Lower leg skin (tissue), 4 donors: ENCODE measurements around the gene TXNDC16. TPM values are rescaled to one million over a fixed set of nuclear protein-coding genes. Genes with fewer than 3 reads are reported as not detected.
"Not testable (repeated sequence)": the region's sequence is repeated elsewhere in the genome, so short reads cannot be mapped to it uniquely, and the experiment has no call there.

ENCODE experiments used
- DNase-seq, 2 donors: peaks; one replicate each; pipeline ENCODE4 v3.0.0-alpha.2; 2019; ENCODE audit warnings: low spot score in 2 of 2
- H3K4me3 ChIP-seq: fragments of 200-600 bp; sonication (generic); 2 replicates; pipeline ENCODE4 v1.5.1; 2017; ENCODE audit warnings: mild to moderate bottlenecking, low read depth; ENCODE audit not compliant: poor library complexity, severe bottlenecking
- POLR2A ChIP-seq, 2 donors: fragments of 450-650 bp; IDR thresholded peaks; one replicate each; pipeline ENCODE4 v1.6.1; 2016 to 2017; ENCODE audit warnings: antibody characterized with exemption in 2 of 2, mild to moderate bottlenecking in 1 of 2, moderate library complexity in 1 of 2
- WGBS, 2 donors: methylation state at CpG; one replicate each; pipeline ENCODE4 v1.1.5; 2018; 5-methylcytosine and 5-hydroxymethylcytosine counted together
- intact Hi-C: fragments of 100-400 bp; cut with DNase I; formaldehyde crosslinking; loops from one replicate; pipeline ENCODE4 v1.15.0; 2023; ENCODE audit warnings: low total_unique reads
- total RNA-seq, 4 donors: library from RNA; depleted of rRNA; stranded (reverse); fragments of >200 nt; gene quantifications; one replicate each; pipeline ENCODE4 v1.1.0, GENCODE V29; 2016
- TF ChIP-seq, protein P1 (sequence below), 3 donors: fragments of 450-650 bp; IDR thresholded peaks; one replicate each; pipeline ENCODE4 v1.5.1; 2016; ENCODE audit warnings: antibody characterized with exemption in 3 of 3, mild to moderate bottlenecking in 3 of 3, moderate library complexity in 2 of 3

Gene TXNDC16
- total RNA-seq, 4 donors from 2014 or later, result 7.1 to 8.2 (median 8.1) TPM

DNA sequence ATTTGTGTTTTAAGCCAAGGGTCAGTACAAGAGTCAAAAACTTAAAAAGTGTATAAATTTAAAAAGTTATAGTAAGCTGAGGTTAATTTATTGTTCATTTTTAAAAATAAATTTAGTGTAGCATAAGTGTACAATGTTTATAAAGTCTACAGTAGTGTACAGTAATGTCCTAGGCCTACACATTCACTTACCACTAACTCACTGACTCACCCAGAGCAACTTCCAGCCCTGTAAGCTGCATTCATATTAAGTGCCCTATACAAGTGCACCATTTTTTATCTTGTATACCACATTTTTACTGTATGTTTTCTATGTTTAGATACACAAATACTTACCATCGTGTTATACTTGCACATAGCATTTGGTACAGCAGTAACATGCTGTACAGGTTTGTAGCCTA is 38.0 kb upstream of the TXNDC16 start:
- intact Hi-C loops, result no loop called here
- WGBS, 2 donors, result 97% methylated on average over 1 of the region's 1 CpG

DNA sequence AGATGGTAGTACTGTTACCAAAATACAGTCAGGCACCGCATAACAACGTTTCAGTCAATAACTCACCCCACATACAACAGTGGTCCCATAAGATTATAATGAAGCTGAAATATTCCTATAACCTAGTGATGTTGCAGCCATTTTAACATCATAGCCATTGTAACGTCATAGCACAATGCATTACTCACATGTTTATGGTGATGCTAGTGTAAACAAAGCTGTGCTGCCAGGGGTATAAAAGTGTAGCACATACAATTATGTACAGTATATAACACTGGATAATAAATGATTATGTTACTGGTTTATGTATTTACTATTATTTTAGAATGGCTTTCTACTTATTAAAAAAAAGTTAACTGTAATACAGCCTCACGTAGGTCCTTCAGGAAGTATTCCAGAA is 37.3 kb upstream of the TXNDC16 start:
- no peak overlapping the region for H3K4me3 ChIP-seq
- no peak for DNase-seq
- TF ChIP-seq, protein P1, sequence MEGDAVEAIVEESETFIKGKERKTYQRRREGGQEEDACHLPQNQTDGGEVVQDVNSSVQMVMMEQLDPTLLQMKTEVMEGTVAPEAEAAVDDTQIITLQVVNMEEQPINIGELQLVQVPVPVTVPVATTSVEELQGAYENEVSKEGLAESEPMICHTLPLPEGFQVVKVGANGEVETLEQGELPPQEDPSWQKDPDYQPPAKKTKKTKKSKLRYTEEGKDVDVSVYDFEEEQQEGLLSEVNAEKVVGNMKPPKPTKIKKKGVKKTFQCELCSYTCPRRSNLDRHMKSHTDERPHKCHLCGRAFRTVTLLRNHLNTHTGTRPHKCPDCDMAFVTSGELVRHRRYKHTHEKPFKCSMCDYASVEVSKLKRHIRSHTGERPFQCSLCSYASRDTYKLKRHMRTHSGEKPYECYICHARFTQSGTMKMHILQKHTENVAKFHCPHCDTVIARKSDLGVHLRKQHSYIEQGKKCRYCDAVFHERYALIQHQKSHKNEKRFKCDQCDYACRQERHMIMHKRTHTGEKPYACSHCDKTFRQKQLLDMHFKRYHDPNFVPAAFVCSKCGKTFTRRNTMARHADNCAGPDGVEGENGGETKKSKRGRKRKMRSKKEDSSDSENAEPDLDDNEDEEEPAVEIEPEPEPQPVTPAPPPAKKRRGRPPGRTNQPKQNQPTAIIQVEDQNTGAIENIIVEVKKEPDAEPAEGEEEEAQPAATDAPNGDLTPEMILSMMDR (IDR thresholded peaks at IDR 0.05), result no peak
- TF ChIP-seq POLR2A (IDR thresholded peaks at IDR 0.05), result no peak
- intact Hi-C loops, result no loop called here
- 73 to 76% methylated on average over 4 of the region's 4 CpGs for WGBS, 2 donors

More for the DNA sequence above, 38.0 kb upstream of the TXNDC16 start:
- no peak for TF ChIP-seq POLR2A (IDR thresholded peaks at IDR 0.05)
- TF ChIP-seq, protein P1 (IDR thresholded peaks at IDR 0.05), result no peak
- no peak for DNase-seq
- no peak overlapping the region for H3K4me3 ChIP-seq

- intact Hi-C loops, result no loop called here
- DNase-seq, result no peak
- H3K4me3 ChIP-seq, result no peak overlapping the region
- no peak for TF ChIP-seq POLR2A (IDR thresholded peaks at IDR 0.05)
- TF ChIP-seq, protein P1 (IDR thresholded peaks at IDR 0.05), result no peak
Observed at GRCh38 chr14:52583544-52583943, 31.2 kb upstream of the TXNDC16 start.

- TF ChIP-seq, protein P1 (IDR thresholded peaks at IDR 0.05), result no peak
- no peak for TF ChIP-seq POLR2A (IDR thresholded peaks at IDR 0.05)
- intact Hi-C loops, result no loop called here
- DNase-seq, result no peak
- 92 to 94% methylated on average over 2 of the region's 2 CpGs for WGBS, 2 donors
- H3K4me3 ChIP-seq, result no peak overlapping the region
Observed at GRCh38 chr14:52575858-52576257, 23.6 kb upstream of the TXNDC16 start.

DNA sequence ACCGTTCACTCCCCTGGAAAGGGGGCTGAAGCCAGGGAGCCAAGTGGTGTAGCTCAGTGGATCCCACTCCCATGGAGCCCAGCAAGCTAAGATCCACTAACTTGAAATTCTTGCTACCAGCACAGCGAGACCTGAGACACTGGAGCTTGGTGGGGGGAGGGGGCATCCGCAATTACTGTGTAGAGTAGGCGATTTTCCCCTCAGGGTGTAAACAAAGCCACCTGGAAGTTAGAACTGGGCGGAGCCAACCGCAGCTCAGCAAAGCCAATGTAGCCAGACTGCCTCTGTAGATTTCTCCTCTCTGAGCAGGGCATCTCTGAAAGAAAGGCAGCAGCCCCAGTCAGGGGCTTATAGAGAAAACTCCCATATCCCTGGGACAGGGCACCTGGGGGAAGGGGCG is 16.1 kb upstream of the TXNDC16 start:
- DNase-seq, H3K4me3 ChIP-seq, intact Hi-C loops: not testable (repeated sequence)
- 62 to 78% methylated on average over 7 of the region's 7 CpGs for WGBS, 2 donors

DNA sequence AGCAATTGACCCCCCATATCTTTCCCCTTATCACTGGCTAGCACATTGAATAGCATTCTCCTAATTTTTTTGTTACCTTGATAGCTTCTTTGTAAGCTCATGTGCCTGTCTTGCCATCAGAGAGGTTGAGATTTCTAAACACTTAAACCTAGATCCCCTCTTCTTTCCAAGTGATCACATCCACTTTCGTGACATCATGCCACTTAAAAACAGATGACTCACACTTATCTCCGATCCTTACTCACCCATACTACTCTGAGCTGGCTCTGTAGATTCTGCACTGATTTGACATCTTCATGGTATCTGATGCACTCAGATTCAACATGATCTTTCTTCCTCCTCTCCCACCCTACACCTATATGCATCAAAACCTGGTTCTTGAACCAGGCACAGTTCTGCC is 10.8 kb upstream of the TXNDC16 start:
- no peak for DNase-seq
- 64 to 70% methylated on average over 2 of the region's 2 CpGs for WGBS, 2 donors
- intact Hi-C loops, result no loop called here
- no peak for TF ChIP-seq POLR2A (IDR thresholded peaks at IDR 0.05)
- TF ChIP-seq, protein P1 (IDR thresholded peaks at IDR 0.05), result no peak
- no peak overlapping the region for H3K4me3 ChIP-seq
